Endodermal cell (in vitro differentiated cells): ENCODE data around the gene CMSS1. TPM values are rescaled to one million over a fixed set of nuclear protein-coding genes. Genes with fewer than 3 reads are reported as not detected.

Experiments used
- DNase-seq: peaks from one replicate; pipeline ENCODE4 v3.0.0-alpha.2; 2017
- H3K27ac ChIP-seq: 2 replicates; pipeline ENCODE4 v1.5.1; 2013; ENCODE audit warnings: mild to moderate bottlenecking, low read depth, low read length, moderate library complexity
- H3K27me3 ChIP-seq: 2 replicates; pipeline ENCODE4 v1.6.1; 2013; ENCODE audit warnings: mild to moderate bottlenecking, low read length, moderate library complexity; ENCODE audit not compliant: insufficient read depth, control insufficient read depth, poor library complexity, severe bottlenecking
- H3K36me3 ChIP-seq: 2 replicates; pipeline ENCODE4 v1.7.0; 2013; ENCODE audit warnings: mild to moderate bottlenecking, low read length, moderate library complexity; ENCODE audit not compliant: control insufficient read depth, insufficient read depth
- H3K4me1 ChIP-seq: one replicate; pipeline ENCODE4 v1.7.0; 2013; ENCODE audit warnings: low read length; ENCODE audit not compliant: control insufficient read depth, insufficient read depth
- H3K4me3 ChIP-seq: 2 replicates; pipeline ENCODE4 v1.5.1; 2013; ENCODE audit warnings: mild to moderate bottlenecking, low read length, moderate library complexity
- H3K9ac ChIP-seq: 2 replicates; pipeline ENCODE4 v1.6.1; 2013; ENCODE audit warnings: mild to moderate bottlenecking, low read length, moderate library complexity; ENCODE audit not compliant: poor library complexity, severe bottlenecking; ENCODE audit errors: extremely low read depth
- H3K9me3 ChIP-seq: 2 replicates; pipeline ENCODE4 v1.6.1; 2013; ENCODE audit warnings: mild to moderate bottlenecking, low read length, moderate library complexity; ENCODE audit not compliant: control insufficient read depth
- H3K27ac Mint-ChIP-seq: 2 replicates; pipeline ENCODE4 v1.8.0; 2020; ENCODE audit warnings: mixed read lengths
- H3K27me3 Mint-ChIP-seq: 2 replicates; pipeline ENCODE4 v1.8.0; 2021; ENCODE audit warnings: mild to moderate bottlenecking, mixed read lengths; ENCODE audit not compliant: insufficient read depth
- H3K36me3 Mint-ChIP-seq: 2 replicates; pipeline ENCODE4 v1.8.0; 2020; ENCODE audit warnings: low read depth, mixed read lengths
- H3K4me1 Mint-ChIP-seq: 2 replicates; pipeline ENCODE4 v1.8.0; 2020; ENCODE audit warnings: mixed read lengths
- H3K4me3 Mint-ChIP-seq: 2 replicates; pipeline ENCODE4 v1.8.0; 2020; ENCODE audit warnings: mild to moderate bottlenecking, moderate library complexity, mixed read lengths
- H3K9me3 Mint-ChIP-seq: 2 replicates; pipeline ENCODE4 v1.8.0; 2020; ENCODE audit warnings: mild to moderate bottlenecking, mixed read lengths
- WGBS, 2 experiments: methylation state at CpG; one replicate each; pipeline versions ENCODE4 v1.1.5 to v1.1.7; 2013; ENCODE audit warnings: missing lambda C conversion rate in 2 of 2, mixed read lengths in 1 of 2; ENCODE audit not compliant: insufficient coverage in 1 of 2, insufficient read length in 1 of 2; 5-methylcytosine and 5-hydroxymethylcytosine counted together
- total RNA-seq, 2 donors: library from RNA; stranded (reverse); fragmentation: NEBNext Ultra II Directional in 1 of 2; extraction: Animal tissue kit (Norgen Biotek cat#: 25700) in 1 of 2; gene quantifications; 2 replicates in 1 of 2; 3 replicates in 1 of 2; pipeline ENCODE4 v1.2.1, GENCODE V29; 2021
- TF ChIP-seq, protein P1 (sequence below): fragments of 200-600 bp; sonication (generic); conservative IDR thresholded peaks from 2 replicates; pipeline ENCODE4 v1.5.0; 2021; ENCODE audit warnings: antibody characterized with exemption, mild to moderate bottlenecking

Gene CMSS1
- total RNA-seq, 2 donors from 2014 or later: 48.5 to 50.8 TPM

DNA sequence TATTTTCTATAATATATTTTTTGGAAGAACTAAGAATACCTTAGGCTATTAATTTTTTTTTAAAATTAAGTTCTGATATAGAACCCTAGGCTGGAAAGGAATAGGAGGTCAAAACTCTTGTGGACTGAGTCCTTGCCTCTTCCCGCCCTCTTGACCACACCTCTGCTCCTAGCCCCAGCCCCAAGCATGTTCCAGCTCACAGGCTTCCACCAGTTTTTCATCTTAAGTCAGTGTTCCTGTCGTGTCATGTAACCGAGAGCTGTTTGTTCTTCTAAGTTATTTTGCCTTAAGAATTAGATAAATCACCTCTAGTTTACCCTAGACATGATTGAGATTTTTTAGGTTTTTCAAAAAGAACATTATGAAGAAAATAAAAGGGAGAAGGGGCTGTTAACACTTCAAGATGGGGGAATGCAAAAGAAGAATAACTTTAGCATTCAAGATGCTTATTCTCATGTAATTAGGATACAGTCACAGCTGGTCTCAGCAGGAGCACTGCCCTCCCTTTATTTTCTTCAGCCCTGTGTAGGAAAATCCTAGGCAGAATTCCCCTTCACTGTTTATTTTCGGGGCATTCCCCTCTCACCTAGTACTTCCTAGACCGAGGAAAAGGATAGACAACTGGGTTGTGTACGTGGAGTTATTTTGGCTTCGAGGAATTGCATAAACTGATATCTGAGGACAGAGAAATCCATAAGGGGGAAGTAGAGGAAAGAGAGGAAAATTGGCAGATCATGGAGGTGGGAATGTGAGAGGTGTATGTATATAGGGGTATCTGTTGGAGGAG lies 110.2 kb downstream of the CMSS1 start:
- peaks cover 33% of the 10 kb centered on the region for H3K4me1 Mint-ChIP-seq
- 17 to 39% methylated on average over 1 to 7 of the region's 7 CpGs for whole genome bisulfite sequencing, 2 experiments

DNA sequence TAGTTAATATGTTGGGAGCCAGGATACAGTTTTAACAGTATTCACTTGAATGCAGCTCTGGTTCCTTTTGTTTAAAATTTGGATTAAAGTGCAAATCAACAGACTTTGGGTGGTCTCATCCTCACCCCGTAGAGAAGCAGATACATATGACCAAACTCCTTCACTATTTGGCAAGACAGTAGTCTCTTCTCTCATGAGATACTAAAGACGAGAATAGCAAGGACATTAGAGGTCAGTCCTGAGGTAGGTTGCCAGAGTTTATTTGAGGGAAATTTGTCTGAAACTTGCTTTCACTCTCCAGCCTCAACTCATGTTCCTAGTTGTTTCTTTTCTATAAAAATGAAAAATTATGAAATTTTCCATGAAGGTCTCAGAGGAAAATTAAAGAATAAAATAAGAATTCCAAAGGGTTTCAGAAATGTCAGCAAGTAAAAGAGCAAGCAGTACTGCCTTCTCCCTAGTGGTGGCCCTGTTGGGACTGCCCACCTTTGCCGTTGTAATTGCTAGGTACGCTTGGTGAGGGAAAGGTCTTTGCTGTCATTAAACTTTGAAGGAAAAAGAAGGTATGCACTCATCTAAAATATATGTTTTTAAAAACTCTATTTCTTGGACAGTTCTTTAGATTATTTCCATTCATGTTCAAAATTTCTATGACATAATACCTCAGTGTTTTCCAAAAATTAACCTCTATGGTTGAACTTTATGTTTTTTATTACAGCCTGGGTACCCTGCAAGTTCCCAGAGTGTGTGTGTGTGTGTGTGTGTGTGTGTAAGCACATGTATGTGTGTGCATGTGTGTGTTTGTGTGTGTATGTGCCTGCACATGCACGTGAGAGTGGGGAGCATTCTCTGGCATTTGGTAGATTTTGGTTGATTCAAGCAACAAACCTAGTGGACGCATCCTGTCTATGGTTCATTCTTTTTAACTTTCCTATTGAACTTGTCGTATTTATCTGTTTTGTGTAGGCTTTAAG lies 111.4 kb downstream of the CMSS1 start:
- peak overlapping the region; percentile 28 for H3K27ac Mint-ChIP-seq
- Histone ChIP-seq H3K27me3 (no peaks in the 10 kb centered on the region), H3K4me3 (no peak overlapping the region), H3K27ac (no peak overlapping the region), H3K4me1 (peaks cover 4% of the 10 kb centered on the region), H3K36me3 (no peaks in the 10 kb centered on the region), H3K9me3 (no peaks in the 10 kb centered on the region), H3K9ac (no peak overlapping the region)
- H3K36me3 Mint-ChIP-seq: peaks cover 2% of the 10 kb centered on the region
- no peaks in the 10 kb centered on the region for H3K9me3 Mint-ChIP-seq
- no peak overlapping the region for H3K4me3 Mint-ChIP-seq
- 73 to 87% methylated on average over 4 to 7 of the region's 7 CpGs for WGBS, 2 experiments
- peaks cover 35% of the 10 kb centered on the region for H3K4me1 Mint-ChIP-seq
- TF ChIP-seq, protein P1, sequence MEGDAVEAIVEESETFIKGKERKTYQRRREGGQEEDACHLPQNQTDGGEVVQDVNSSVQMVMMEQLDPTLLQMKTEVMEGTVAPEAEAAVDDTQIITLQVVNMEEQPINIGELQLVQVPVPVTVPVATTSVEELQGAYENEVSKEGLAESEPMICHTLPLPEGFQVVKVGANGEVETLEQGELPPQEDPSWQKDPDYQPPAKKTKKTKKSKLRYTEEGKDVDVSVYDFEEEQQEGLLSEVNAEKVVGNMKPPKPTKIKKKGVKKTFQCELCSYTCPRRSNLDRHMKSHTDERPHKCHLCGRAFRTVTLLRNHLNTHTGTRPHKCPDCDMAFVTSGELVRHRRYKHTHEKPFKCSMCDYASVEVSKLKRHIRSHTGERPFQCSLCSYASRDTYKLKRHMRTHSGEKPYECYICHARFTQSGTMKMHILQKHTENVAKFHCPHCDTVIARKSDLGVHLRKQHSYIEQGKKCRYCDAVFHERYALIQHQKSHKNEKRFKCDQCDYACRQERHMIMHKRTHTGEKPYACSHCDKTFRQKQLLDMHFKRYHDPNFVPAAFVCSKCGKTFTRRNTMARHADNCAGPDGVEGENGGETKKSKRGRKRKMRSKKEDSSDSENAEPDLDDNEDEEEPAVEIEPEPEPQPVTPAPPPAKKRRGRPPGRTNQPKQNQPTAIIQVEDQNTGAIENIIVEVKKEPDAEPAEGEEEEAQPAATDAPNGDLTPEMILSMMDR: peak; percentile 68
- DNase-seq: peak; percentile 64
- H3K27me3 Mint-ChIP-seq: no peaks in the 10 kb centered on the region

More for the DNA sequence above, 110.2 kb downstream of the CMSS1 start:
- Mint-ChIP-seq H3K27ac (peak overlapping the region; percentile 69), H3K36me3 (peaks cover 2% of the 10 kb centered on the region), H3K9me3 (no peaks in the 10 kb centered on the region), H3K4me3 (no peak overlapping the region), H3K27me3 (no peaks in the 10 kb centered on the region)
- peaks cover 4% of the 10 kb centered on the region for H3K4me1 ChIP-seq
- no peaks in the 10 kb centered on the region for H3K9me3 ChIP-seq
- H3K27ac ChIP-seq: peak overlapping the region; percentile 20
- no peak overlapping the region for H3K9ac ChIP-seq
- TF ChIP-seq, protein P1: no peak
- H3K36me3 ChIP-seq: no peaks in the 10 kb centered on the region
- no peaks in the 10 kb centered on the region for H3K27me3 ChIP-seq
- H3K4me3 ChIP-seq: no peak overlapping the region
- peak; percentile 59 for DNase-seq

DNA sequence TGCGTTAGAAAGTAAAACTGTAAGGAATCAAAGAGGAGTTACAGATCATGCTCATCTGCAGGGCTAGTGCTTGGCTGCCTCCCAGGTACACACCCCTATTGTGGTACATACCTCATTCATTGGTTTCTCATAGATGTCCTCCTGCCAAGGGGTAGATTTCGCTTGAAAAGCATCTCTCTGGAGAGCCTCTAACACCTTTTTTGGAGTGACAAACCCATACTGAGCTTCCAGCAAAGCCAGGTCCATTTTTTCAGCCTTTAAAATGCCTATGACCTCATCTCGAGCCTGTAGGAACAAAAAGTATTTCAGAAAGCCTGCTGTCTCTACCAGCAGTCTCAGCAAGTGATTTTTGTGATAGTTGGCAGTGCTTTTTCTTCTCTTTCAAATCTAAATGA lies 112.1 kb downstream of the CMSS1 start:
- TF ChIP-seq, protein P1: no peak
- no peak overlapping the region for H3K27ac Mint-ChIP-seq
- H3K27me3 Mint-ChIP-seq: no peaks in the 10 kb centered on the region
- H3K9me3 ChIP-seq: no peaks in the 10 kb centered on the region
- 73 to 82% methylated on average over 3 of the region's 3 CpGs for WGBS, 2 experiments
- H3K36me3 Mint-ChIP-seq: peaks cover 2% of the 10 kb centered on the region
- no peaks in the 10 kb centered on the region for H3K27me3 ChIP-seq
- no peak overlapping the region for H3K4me3 ChIP-seq
- peaks cover 7% of the 10 kb centered on the region for H3K4me1 ChIP-seq
- no peaks in the 10 kb centered on the region for H3K36me3 ChIP-seq
- peak; percentile 48 for DNase-seq
- no peak overlapping the region for H3K27ac ChIP-seq
- H3K9ac ChIP-seq: no peak overlapping the region
- H3K4me1 Mint-ChIP-seq: peaks cover 42% of the 10 kb centered on the region
- H3K9me3 Mint-ChIP-seq: no peaks in the 10 kb centered on the region
- H3K4me3 Mint-ChIP-seq: no peak overlapping the region
